Spinal cord (tissue), 10 donors: ENCODE measurements around the gene POC1A. TPM values are rescaled to one million over a fixed set of nuclear protein-coding genes. Genes with fewer than 3 reads are reported as not detected.

Experiments
- DNase-seq, 6 donors: peaks; one replicate each; pipeline versions ENCODE4 v3.0.0 to v3.0.0-alpha.2; 2013 to 2015; ENCODE audit warnings: low spot score in 6 of 6, low read depth in 4 of 6
- H3K27ac ChIP-seq: one replicate; pipeline ENCODE4 v1.5.1; 2013; ENCODE audit warnings: low read depth, low read length, control low read depth
- H3K27me3 ChIP-seq: one replicate; pipeline ENCODE4 v1.6.1; 2013; ENCODE audit warnings: low read length; ENCODE audit not compliant: control insufficient read depth, insufficient read depth
- H3K36me3 ChIP-seq: one replicate; pipeline ENCODE4 v1.6.1; 2013; ENCODE audit warnings: low read length; ENCODE audit not compliant: control insufficient read depth, insufficient read depth
- H3K4me1 ChIP-seq: one replicate; pipeline ENCODE4 v1.6.1; 2013; ENCODE audit warnings: low read length; ENCODE audit not compliant: control insufficient read depth, insufficient read depth
- H3K4me3 ChIP-seq: one replicate; pipeline ENCODE4 v1.5.1; 2013; ENCODE audit warnings: low read depth, low read length, control low read depth
- H3K9me3 ChIP-seq: one replicate; pipeline ENCODE4 v1.6.1; 2013; ENCODE audit warnings: low read length; ENCODE audit not compliant: control insufficient read depth, insufficient read depth
- WGBS: methylation state at CpG from one replicate; pipeline ENCODE4 v1.1.5; 2013; ENCODE audit warnings: missing lambda C conversion rate; ENCODE audit not compliant: insufficient coverage; 5-methylcytosine and 5-hydroxymethylcytosine counted together
- long read RNA-seq, 4 donors: transcript quantifications; one replicate each; lab custom pipeline, GENCODE V29; 2026
- polyA plus RNA-seq, 2 donors: library from polyadenylated mRNA; unstranded; fragments of 120-200 nt; gene quantifications; one replicate each; pipeline ENCODE4 v1.2.1, GENCODE V29; 2013; ENCODE audit not compliant: insufficient read length in 2 of 2
- total RNA-seq, 2 donors: library from RNA; depleted of rRNA in 1 of 2; stranded (reverse); fragments of 120-200 nt in 1 of 2; fragments of >200 nt in 1 of 2; gene quantifications; one replicate each; pipeline versions ENCODE4 v1.2.3 to v1.2.4, GENCODE V29; 2013 to 2014
- donor health status: healthy.

The POC1A gene
- 1 to 10 TPM; 3.9 to 5.0 TPM for total RNA-seq
- 1 to 10 TPM; 7.5 to 8.5 TPM for polyA plus RNA-seq
- long read RNA-seq, donor 1, partial matches to known transcripts: 0 of 2 reads
- long read RNA-seq, donor 1, other reads (novel, unspliced or antisense): 0 of 2 reads
- long read RNA-seq, donor 2, partial matches to known transcripts: 0 of 2 reads
- long read RNA-seq, donor 2, other reads (novel, unspliced or antisense): 0 of 2 reads
- long read RNA-seq, donor 3: 0 reads
- long read RNA-seq, donor 4, partial matches to known transcripts: 0 of 4 reads
- long read RNA-seq, donor 4, other reads (novel, unspliced or antisense): 0 of 4 reads

DNA sequence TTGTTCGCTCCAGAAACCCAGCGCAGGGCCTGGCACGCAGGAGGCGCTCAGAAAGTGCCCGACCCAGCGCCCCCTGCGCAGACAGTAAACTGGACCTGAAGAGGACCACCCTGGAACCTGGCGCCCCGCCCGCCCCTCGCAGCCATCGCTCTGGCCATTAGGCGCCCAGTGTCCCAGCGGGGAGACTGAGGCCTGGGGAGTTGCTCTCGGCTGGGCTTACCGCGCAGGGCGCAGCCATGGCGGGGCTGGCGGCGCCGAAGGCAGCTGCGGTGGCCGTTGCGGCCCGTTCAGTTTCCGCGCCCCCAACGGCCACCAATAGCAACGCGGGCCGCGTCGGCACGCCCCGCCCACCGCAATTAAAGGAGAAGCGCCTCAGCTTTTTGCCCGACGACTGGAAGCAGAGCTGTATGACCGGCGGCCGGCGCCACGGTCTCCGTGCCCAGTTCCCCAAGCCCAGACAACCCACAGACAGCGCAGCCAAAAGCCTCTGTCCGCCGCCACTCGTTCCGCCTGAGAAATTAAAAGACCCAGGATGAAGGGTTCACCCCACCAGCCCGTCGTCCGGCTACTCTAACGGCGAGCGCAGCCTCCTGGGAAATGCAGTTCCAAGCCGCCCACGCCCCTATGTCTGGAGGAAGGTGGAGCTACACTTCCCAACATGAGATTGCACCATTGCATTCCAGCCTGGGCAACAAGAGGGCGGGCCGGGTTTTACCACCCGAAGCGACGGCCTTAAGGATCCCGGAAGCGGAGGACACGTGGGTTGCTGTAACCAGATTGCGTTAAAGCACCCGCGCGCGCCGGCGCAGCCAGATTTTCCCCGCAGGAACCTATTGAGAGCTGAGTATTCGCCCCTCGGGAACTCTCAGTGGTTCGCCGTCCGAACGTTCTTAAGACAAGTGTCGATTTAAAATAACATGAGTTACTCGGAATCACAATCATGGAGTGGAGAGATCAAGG, at the start of gene POC1A:
TSS of gene POC1A (minus strand) at position 289 of the 960 bp plus-strand sequence. CDS start at position 238, 51 bp downstream.
- H3K27ac ChIP-seq: peak within 1 kb of the TSS; percentile 92
- peak within 1 kb of the TSS; percentile 92 for H3K4me3 ChIP-seq
- under 1% methylated on average over 83 of the region's 83 CpGs for WGBS
- H3K4me1 ChIP-seq: peaks cover 19% of the 10 kb centered on the region
- peaks cover 5% of the 10 kb centered on the region for H3K36me3 ChIP-seq
- H3K27me3 ChIP-seq: no peaks in the 10 kb centered on the region
- peak; percentile 76 to 98 (median 83) for DNase-seq
- no peaks in the 10 kb centered on the region for H3K9me3 ChIP-seq

DNA sequence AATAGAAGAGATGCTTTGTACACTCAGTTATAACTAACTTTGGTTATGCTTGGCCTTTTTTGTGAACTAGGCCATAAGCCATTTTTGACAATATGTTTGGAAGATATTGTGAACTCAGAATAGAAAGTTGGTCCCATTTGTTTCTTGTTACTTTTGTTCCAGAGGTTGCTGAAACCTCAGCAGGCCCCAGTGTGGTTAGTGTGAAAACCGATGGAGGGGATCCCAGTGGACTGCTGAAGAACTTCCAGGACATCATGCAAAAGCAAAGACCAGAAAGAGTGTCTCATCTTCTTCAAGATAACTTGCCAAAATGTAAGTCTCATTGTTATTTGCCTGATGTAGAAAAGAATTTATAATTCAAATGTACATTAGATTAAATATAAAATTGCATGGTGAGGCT, 49.5 kb upstream of the POC1A start:
- H3K4me3 ChIP-seq: no peak overlapping the region
- WGBS: 80% methylated on average over 1 of the region's 1 CpG
- DNase-seq: no peak
- H3K4me1 ChIP-seq: peaks cover 5% of the 10 kb centered on the region
- peaks cover 47% of the 10 kb centered on the region for H3K36me3 ChIP-seq
- no peak overlapping the region for H3K27ac ChIP-seq
- no peaks in the 10 kb centered on the region for H3K27me3 ChIP-seq
- no peaks in the 10 kb centered on the region for H3K9me3 ChIP-seq

DNA sequence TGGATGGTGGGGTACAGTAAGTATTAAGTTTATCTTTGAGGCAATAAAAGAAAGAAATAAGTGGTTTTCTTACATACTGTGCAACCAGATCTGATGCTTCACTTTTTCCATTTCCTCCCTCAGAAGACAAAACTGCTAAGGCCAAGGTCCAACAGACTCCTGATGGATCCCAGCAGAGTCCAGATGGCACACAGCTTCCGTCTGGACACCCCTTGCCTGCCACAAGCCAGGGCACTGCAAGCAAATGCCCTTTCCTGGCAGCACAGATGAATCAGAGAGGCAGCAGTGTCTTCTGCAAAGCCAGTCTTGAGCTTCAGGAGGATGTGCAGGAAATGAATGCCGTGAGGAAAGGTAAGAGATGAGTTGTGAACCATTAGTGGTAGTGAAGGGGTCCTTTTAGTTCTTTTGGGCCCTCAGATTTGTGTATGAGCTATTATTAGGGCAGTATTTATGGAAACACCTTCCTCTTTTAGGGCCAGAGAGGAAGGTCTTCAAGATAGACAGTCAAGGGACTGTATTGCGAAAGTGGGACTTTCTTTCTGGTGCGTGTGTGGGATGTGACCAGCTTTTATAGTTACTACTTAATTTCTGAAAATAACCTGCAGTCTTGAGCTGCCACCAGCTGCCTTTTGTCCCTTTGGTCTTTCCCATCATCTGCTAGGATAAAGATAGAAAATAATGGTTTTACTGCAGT, 48.3 kb upstream of the POC1A start:
- H3K9me3 ChIP-seq: no peaks in the 10 kb centered on the region
- peaks cover 43% of the 10 kb centered on the region for H3K36me3 ChIP-seq
- no peak overlapping the region for H3K27ac ChIP-seq
- peaks cover 11% of the 10 kb centered on the region for H3K4me1 ChIP-seq
- no peak for DNase-seq
- H3K27me3 ChIP-seq: no peaks in the 10 kb centered on the region
- whole genome bisulfite sequencing: 92% methylated on average over 2 of the region's 4 CpGs
- H3K4me3 ChIP-seq: no peak overlapping the region

DNA sequence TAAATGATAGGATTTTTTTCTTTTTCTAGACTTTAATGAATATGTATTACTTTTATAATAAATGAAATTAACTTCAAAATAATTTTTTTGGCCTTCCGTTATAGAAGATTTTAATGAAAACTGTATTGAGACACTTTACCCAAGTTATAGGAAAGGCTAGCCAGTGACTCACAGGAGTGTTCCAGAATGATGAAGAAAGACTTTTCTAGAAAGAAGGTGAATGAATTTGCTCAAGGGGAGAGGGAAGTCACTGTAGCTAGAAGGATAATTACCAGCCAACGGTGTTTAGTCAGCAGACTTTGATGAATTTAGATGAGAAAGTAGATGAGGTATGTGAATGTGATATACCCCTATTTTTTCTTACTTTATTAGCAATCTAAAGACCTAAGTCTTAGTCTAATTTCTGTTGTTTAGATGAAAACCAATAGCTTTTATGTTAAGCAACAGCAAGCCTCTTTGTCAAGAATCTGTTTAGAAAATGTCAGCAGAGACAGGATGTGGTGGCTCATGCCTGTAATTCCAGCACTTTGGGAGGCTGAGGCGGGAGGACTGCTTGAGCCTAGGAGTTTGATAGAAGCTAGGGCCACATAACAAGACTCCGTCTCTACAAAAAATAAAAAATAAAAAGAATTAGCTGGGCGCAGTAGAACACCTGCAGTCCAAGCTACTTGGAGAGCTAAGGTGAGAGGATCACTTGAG, 46.9 kb upstream of the POC1A start:
- no peak for DNase-seq
- Histone ChIP-seq H3K4me3 (no peak overlapping the region), H3K36me3 (peaks cover 33% of the 10 kb centered on the region), H3K27ac (no peak overlapping the region), H3K4me1 (peaks cover 18% of the 10 kb centered on the region), H3K9me3 (no peaks in the 10 kb centered on the region), H3K27me3 (no peaks in the 10 kb centered on the region)
- WGBS: 100% methylated on average over 1 of the region's 5 CpGs

DNA sequence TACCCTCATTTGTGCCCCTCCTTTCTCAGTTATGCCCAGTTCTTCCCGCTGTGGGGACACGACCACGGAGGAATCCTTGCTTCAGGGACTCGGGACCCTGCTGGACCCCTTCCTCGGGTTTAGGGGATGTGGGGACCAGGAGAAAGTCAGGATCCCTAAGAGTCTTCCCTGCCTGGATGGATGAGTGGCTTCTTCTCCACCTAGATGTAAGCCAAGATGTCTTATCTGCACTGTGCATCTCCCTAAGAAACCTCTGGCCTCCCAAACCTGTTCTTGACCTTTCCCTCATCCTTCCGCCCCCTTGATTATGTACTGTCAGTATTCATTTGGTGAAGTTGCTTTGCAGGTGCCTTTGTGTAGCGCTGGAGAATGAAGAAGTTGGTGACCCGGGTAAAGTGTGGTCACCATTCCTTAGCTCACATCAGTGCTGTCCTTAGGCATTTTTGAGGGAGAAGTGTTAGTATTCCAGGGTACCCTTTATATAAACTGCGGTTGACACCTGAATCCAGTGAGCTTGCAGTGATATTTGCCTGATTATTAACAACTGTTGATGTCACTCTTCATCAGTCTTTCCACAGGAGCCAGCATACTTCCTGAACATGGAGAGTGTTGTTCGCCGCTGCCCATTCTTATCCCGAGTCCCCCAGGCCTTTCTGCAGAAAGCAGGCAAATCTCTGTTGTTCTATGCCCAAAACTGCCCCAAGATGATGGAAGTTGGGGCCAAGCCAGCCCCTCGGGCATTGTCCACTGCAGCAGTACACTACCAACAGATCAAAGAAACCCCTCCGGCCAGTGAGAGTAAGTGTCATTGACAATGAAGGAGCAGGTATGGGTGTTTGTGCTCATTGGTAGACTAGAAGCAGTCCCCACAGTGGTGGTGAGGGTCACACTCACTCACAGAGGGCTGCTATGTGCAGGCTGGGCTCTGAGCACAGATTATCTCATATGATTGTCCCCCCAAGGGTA, 44.7 kb upstream of the POC1A start:
- peaks cover 18% of the 10 kb centered on the region for H3K4me1 ChIP-seq
- WGBS: 64% methylated on average over 5 of the region's 14 CpGs
- H3K27ac ChIP-seq: no peak overlapping the region
- no peaks in the 10 kb centered on the region for H3K27me3 ChIP-seq
- DNase-seq: no peak
- no peaks in the 10 kb centered on the region for H3K9me3 ChIP-seq
- peak overlapping the region; percentile 86 for H3K4me3 ChIP-seq
- peaks cover 23% of the 10 kb centered on the region for H3K36me3 ChIP-seq

DNA sequence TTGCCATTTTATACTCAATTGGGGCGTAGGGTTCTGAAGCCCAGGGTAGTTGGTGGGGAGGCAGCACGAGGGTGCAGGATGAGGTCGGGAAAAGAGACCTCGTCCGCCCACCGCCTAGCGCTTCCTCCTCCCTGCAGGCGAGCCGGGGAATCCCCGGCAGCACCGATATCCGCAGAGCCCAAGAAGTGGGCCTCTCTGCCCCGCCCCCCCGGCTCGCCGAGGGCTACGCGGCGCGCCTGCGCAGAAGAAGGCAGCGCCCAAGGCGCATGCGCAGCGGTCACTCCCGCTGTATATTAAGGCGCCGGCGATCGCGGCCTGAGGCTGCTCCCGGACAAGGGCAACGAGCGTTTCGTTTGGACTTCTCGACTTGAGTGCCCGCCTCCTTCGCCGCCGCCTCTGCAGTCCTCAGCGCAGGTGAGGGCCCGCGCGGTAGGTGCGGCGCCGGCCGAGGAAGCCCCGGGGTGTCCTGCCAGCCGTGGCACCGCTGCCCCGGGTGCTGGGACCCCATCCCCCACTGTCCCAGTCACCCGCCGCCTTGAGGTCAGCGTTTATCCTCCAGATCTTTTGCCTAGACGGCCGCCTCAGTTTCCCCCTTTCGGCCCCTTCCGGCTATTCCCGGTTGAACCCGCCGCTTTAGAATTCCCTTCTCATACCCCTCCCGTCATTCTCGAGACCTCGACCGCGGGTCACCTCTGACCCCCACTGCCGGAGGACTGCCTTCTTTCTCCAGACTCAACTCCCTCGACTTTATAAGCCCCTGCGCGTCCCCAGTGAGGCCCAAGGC, 43.8 kb upstream of the POC1A start, which contains the start of gene ALAS1:
TSS of gene ALAS1 (plus strand) at position 319 of the 784 bp plus-strand sequence. CDS start 1,082 bp downstream, outside the sequence.
- Histone ChIP-seq H3K36me3 (peaks cover 18% of the 10 kb centered on the region), H3K4me3 (peak within 1 kb of the TSS; percentile 86), H3K4me1 (peaks cover 21% of the 10 kb centered on the region), H3K27ac (peak within 1 kb of the TSS; percentile 73), H3K9me3 (no peaks in the 10 kb centered on the region), H3K27me3 (no peaks in the 10 kb centered on the region)
- WGBS: under 1% methylated on average over 71 of the region's 71 CpGs
- peak; percentile 82 to 96 (median 86) for DNase-seq

DNA sequence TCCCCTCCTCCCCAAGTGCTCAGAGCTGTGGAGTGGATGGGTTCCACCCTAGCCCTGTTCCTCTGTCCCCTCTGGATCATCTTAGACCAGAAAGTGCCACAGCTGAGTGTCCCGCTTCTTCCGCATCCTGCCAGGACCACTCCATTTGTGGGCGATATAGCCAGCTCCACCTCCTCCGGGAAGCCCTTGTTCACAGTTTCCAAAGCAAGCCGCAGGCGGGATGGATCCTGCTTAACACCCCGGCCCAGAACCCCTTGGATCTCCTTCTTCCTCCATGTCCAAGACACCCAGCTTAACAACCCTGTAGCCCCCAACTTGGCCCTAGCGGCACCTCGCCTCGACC, 43.2 kb upstream of the POC1A start:
- Histone ChIP-seq H3K9me3 (no peaks in the 10 kb centered on the region), H3K27ac (peak overlapping the region; percentile 73), H3K36me3 (peaks cover 15% of the 10 kb centered on the region), H3K4me3 (peak overlapping the region; percentile 86), H3K4me1 (peaks cover 22% of the 10 kb centered on the region), H3K27me3 (no peaks in the 10 kb centered on the region)
- WGBS: 68% methylated on average over 7 of the region's 10 CpGs
- no peak for DNase-seq

DNA sequence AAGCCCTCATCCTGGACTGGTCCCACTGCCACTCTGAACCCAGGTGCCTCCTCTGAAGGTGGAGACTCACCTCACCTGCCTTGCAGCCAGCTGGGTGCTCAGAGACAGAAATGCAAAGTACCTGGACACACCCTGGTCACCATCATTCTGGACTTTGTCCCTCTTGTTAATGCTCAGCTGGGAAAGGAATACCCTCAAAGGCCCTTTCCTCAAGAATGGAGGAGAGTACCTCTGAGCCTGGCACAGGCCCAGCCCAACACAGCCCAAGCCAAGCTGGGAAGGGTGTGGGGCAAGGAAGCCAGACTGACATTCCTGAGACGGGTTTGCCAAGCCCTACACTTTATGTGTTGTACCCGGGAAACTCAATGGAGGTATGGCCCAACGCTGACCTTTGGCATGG, 42.8 kb upstream of the POC1A start:
- Histone ChIP-seq H3K27me3 (no peaks in the 10 kb centered on the region), H3K9me3 (no peaks in the 10 kb centered on the region), H3K27ac (no peak overlapping the region), H3K4me1 (peaks cover 22% of the 10 kb centered on the region), H3K36me3 (peaks cover 10% of the 10 kb centered on the region), H3K4me3 (no peak overlapping the region)
- 50% methylated on average over 2 of the region's 3 CpGs for WGBS
- DNase-seq: no peak
